H1 (cell line): ENCODE data around the gene CPNE5. TPM values are rescaled to one million over a fixed set of nuclear protein-coding genes. Genes with fewer than 3 reads are reported as not detected.

Source experiments
- CTCF ChIA-PET: fragments of 300-600 bp; sonication (Branson Sonifier 250); formaldehyde crosslinking; loops from one replicate; lab custom pipeline; 2021; ENCODE audit not compliant: partially characterized antibody; lab: Charles Lee
- POLR2A ChIA-PET: fragments of 300-600 bp; sonication (Branson Sonifier 250); formaldehyde crosslinking; loops from one replicate; lab custom pipeline; 2021; ENCODE audit warnings: inconsistent platforms; ENCODE audit not compliant: partially characterized antibody; lab: Charles Lee
- DNase-seq, 2 experiments: peaks; one replicate each; pipeline versions ENCODE4 v3.0.0 to v3.0.0-alpha.2; 2010 to 2022; ENCODE audit warnings: low spot score in 2 of 2, low read depth in 1 of 2, mixed read lengths in 1 of 2
- FAIRE-seq: peaks from 2 replicates; lab custom pipeline; 2011; peaks lifted over from hg19 to GRCh38; lab: Jason Lieb, UNC
- H2AFZ ChIP-seq: 2 replicates; pipeline ENCODE4 v1.8.1; 2012; ENCODE audit warnings: low read length, inconsistent platforms
- H2AK5ac ChIP-seq: 2 replicates; pipeline ENCODE4 v1.6.1; 2013; ENCODE audit warnings: low read depth, low read length
- H2BK120ac ChIP-seq: replicated peaks from 2 replicates; pipeline ENCODE3; 2013; ENCODE audit warnings: low read depth, low read length, inconsistent platforms
- H2BK12ac ChIP-seq: 2 replicates; pipeline ENCODE4 v1.6.1; 2013; ENCODE audit warnings: low read depth, low read length
- H2BK15ac ChIP-seq: 2 replicates; pipeline ENCODE4 v1.6.1; 2013; ENCODE audit warnings: low read length
- H2BK20ac ChIP-seq: 2 replicates; pipeline ENCODE4 v1.6.1; 2013; ENCODE audit warnings: low read length
- H2BK5ac ChIP-seq: 2 replicates; pipeline ENCODE4 v1.6.1; 2013; ENCODE audit warnings: low read depth, low read length
- H3K14ac ChIP-seq: 2 replicates; pipeline ENCODE4 v1.6.1; 2013; ENCODE audit warnings: inconsistent platforms; ENCODE audit not compliant: insufficient read length
- H3K18ac ChIP-seq: 2 replicates; pipeline ENCODE4 v1.6.1; 2013; ENCODE audit warnings: low read length; ENCODE audit errors: extremely low read depth
- H3K23ac ChIP-seq: 2 replicates; pipeline ENCODE4 v1.6.1; 2013; ENCODE audit warnings: inconsistent platforms; ENCODE audit not compliant: insufficient read length
- H3K23me2 ChIP-seq: 2 replicates; pipeline ENCODE4 v1.6.1; 2013; ENCODE audit warnings: low read depth, low read length
- H3K27ac ChIP-seq: 2 replicates; pipeline ENCODE4 v1.6.1; 2011; ENCODE audit warnings: low read depth, low read length, inconsistent platforms
- H3K27me3 ChIP-seq, 4 experiments: replicated peaks in 1 of 4; 1 replicate in 1 of 4; 2 replicates in 3 of 4; pipeline versions ENCODE4 v1.6.1 to v1.8.1; 2011 to 2013; ENCODE audit warnings: low read length in 3 of 4, mild to moderate bottlenecking in 3 of 4, inconsistent platforms in 2 of 4, mixed read lengths in 2 of 4, moderate library complexity in 1 of 4; ENCODE audit not compliant: control insufficient read depth in 3 of 4, insufficient read depth in 3 of 4; ENCODE audit errors: extremely low read depth in 1 of 4
- H3K36me3 ChIP-seq, 4 experiments: 2 replicates each; pipeline versions ENCODE4 v1.6.1 to v1.8.1; 2011 to 2013; ENCODE audit warnings: mild to moderate bottlenecking in 4 of 4, low read length in 3 of 4, moderate library complexity in 2 of 4, control low read depth in 1 of 4, inconsistent platforms in 1 of 4; ENCODE audit not compliant: insufficient read depth in 4 of 4, control insufficient read depth in 2 of 4
- H3K4ac ChIP-seq: replicated peaks from 2 replicates; pipeline ENCODE3; 2013; ENCODE audit warnings: low read length, low read depth, mixed read lengths, inconsistent platforms; ENCODE audit not compliant: insufficient read length
- H3K4me1 ChIP-seq, 4 experiments: replicated peaks in 1 of 4; 1 replicate in 1 of 4; 2 replicates in 3 of 4; pipeline versions ENCODE4 v1.6.1 to v1.8.1; 2011 to 2013; ENCODE audit warnings: low read length in 3 of 4, inconsistent platforms in 2 of 4, mixed read lengths in 1 of 4; ENCODE audit not compliant: insufficient read depth in 4 of 4, control insufficient read depth in 3 of 4
- H3K4me2 ChIP-seq, 2 experiments: 2 replicates each; pipeline versions ENCODE4 v1.6.1 to v1.8.1; 2011 to 2013; ENCODE audit warnings: low read depth in 2 of 2, low read length in 2 of 2, control low read depth in 1 of 2, inconsistent platforms in 1 of 2, mild to moderate bottlenecking in 1 of 2; ENCODE audit not compliant: insufficient read depth in 1 of 2
- H3K4me3 ChIP-seq, 4 experiments: fragments of 200-600, 300-600 bp in 1 of 4; sonication (generic), shearing (Covaris generic), sonication (Bioruptor Twin) in 1 of 4; 2 replicates each; pipeline versions ENCODE4 v1.5.1 to v1.8.1; 2011 to 2016; ENCODE audit warnings: low read length in 4 of 4, low read depth in 3 of 4, control low read depth in 2 of 4, inconsistent platforms in 2 of 4, mild to moderate bottlenecking in 2 of 4, mixed read lengths in 1 of 4, moderate library complexity in 1 of 4; ENCODE audit not compliant: insufficient read depth in 2 of 4; ENCODE audit errors: extremely low read depth in 1 of 4
- H3K56ac ChIP-seq: replicated peaks from 2 replicates; pipeline ENCODE3; 2013; ENCODE audit warnings: low read depth, mild to moderate bottlenecking, mixed read lengths, low read length, inconsistent platforms; ENCODE audit not compliant: insufficient read length
- H3K79me1 ChIP-seq: 2 replicates; pipeline ENCODE4 v1.6.1; 2013; ENCODE audit warnings: low read depth, low read length, control low read depth
- H3K79me2 ChIP-seq, 2 experiments: 2 replicates each; pipeline versions ENCODE4 v1.6.1 to v1.8.1; 2012 to 2013; ENCODE audit warnings: low read length in 2 of 2, mild to moderate bottlenecking in 2 of 2, inconsistent platforms in 1 of 2; ENCODE audit not compliant: insufficient read depth in 2 of 2, control insufficient read depth in 1 of 2
- H3K9ac ChIP-seq, 4 experiments: replicated peaks in 1 of 4; 1 replicate in 1 of 4; 2 replicates in 3 of 4; pipeline versions ENCODE4 v1.6.1 to v1.8.1; 2011 to 2013; ENCODE audit warnings: low read depth in 3 of 4, low read length in 3 of 4, control low read depth in 2 of 4, mild to moderate bottlenecking in 2 of 4, moderate library complexity in 2 of 4, inconsistent platforms in 1 of 4; ENCODE audit errors: extremely low read depth in 1 of 4
- H3K9me3 ChIP-seq, 2 experiments: 2 replicates each; pipeline versions ENCODE4 v1.6.1 to v1.8.1; 2012 to 2013; ENCODE audit warnings: mild to moderate bottlenecking in 2 of 2, moderate library complexity in 2 of 2, control low read depth in 1 of 2, inconsistent platforms in 1 of 2, low read depth in 1 of 2, low read length in 1 of 2, mixed read lengths in 1 of 2; ENCODE audit not compliant: insufficient read depth in 2 of 2
- H4K20me1 ChIP-seq, 2 experiments: replicated peaks in 1 of 2; 2 replicates each; pipeline versions ENCODE3 to v1.8.1; 2011 to 2013; ENCODE audit warnings: inconsistent platforms in 2 of 2, low read length in 2 of 2, mild to moderate bottlenecking in 1 of 2; ENCODE audit not compliant: insufficient read depth in 2 of 2, control insufficient read depth in 1 of 2
- H4K5ac ChIP-seq: 2 replicates; pipeline ENCODE4 v1.6.1; 2013; ENCODE audit warnings: low read length, low read depth, mixed read lengths, inconsistent platforms; ENCODE audit not compliant: insufficient read length
- H4K8ac ChIP-seq: 2 replicates; pipeline ENCODE4 v1.8.0; 2013; ENCODE audit warnings: mild to moderate bottlenecking, moderate library complexity, low read length, inconsistent platforms; ENCODE audit not compliant: insufficient read depth; ENCODE audit errors: extremely low read depth
- H4K91ac ChIP-seq: replicated peaks from 2 replicates; pipeline ENCODE3; 2013; ENCODE audit warnings: low read length, mixed read lengths, inconsistent platforms; ENCODE audit not compliant: insufficient read length
- ASH2L ChIP-seq: fragments of 200-600, 300-600 bp; sonication (generic); IDR thresholded peaks from one replicate; pipeline ENCODE4 v1.7.1; 2017; ENCODE audit warnings: low read length
- BRCA1 ChIP-seq: IDR thresholded peaks from 2 replicates; pipeline ENCODE4 v1.6.1; 2012; ENCODE audit warnings: low read depth, low read length, improper control_type of control experiment
- CREB1 ChIP-seq: IDR thresholded peaks from 2 replicates; pipeline ENCODE4 v1.6.1; 2012; ENCODE audit warnings: inconsistent platforms
- HDAC2 ChIP-seq, 2 experiments: fragments of 300-600 bp in 1 of 2; sonication (generic) in 1 of 2; IDR thresholded peaks; 2 replicates each; pipeline ENCODE4 v1.6.1; 2011 to 2012; ENCODE audit warnings: low read depth in 2 of 2, low read length in 2 of 2, mild to moderate bottlenecking in 2 of 2, moderate library complexity in 2 of 2, borderline replicate concordance in 1 of 2, inconsistent platforms in 1 of 2
- MAX ChIP-seq: IDR thresholded peaks from 2 replicates; pipeline ENCODE4 v1.6.1; 2012; ENCODE audit warnings: inconsistent platforms
- NANOG ChIP-seq: IDR thresholded peaks from 2 replicates; pipeline ENCODE4 v1.6.1; 2011; ENCODE audit warnings: low read length, low read depth, mild to moderate bottlenecking, inconsistent platforms; ENCODE audit not compliant: insufficient read depth, poor library complexity, severe bottlenecking
- POLR2AphosphoS5 ChIP-seq: IDR thresholded peaks from 2 replicates; pipeline ENCODE4 v1.6.1; 2011; ENCODE audit warnings: low read depth, low read length
- RNF2 ChIP-seq: fragments of 200-900, 300-1000 bp; sonication (generic); IDR thresholded peaks from 2 replicates; pipeline ENCODE4 v1.7.1; 2016; ENCODE audit warnings: borderline replicate concordance, low read depth, mild to moderate bottlenecking, antibody characterized with exemption, low read length; ENCODE audit not compliant: poor library complexity, severe bottlenecking; ENCODE audit errors: missing control alignments
- RXRA ChIP-seq: IDR thresholded peaks from 2 replicates; pipeline ENCODE4 v1.6.1; 2011; ENCODE audit warnings: low read depth, mild to moderate bottlenecking, low read length, moderate library complexity; ENCODE audit not compliant: insufficient read depth
- TAF7 ChIP-seq: optimal IDR thresholded peaks from 2 replicates; pipeline ENCODE3; 2011; ENCODE audit warnings: low read depth, mild to moderate bottlenecking, inconsistent platforms, low read length, moderate library complexity, borderline replicate concordance
- TBP ChIP-seq: IDR thresholded peaks from 2 replicates; pipeline ENCODE4 v1.6.1; 2011; ENCODE audit warnings: low read depth, low read length, improper control_type of control experiment
- TCF12 ChIP-seq: IDR thresholded peaks from 2 replicates; pipeline ENCODE4 v1.6.1; 2011; ENCODE audit warnings: low read depth, mild to moderate bottlenecking, low read length
- USF2 ChIP-seq: IDR thresholded peaks from 2 replicates; pipeline ENCODE4 v1.6.1; 2011; ENCODE audit warnings: low read length, improper control_type of control experiment
- WGBS, 2 experiments: shearing (Covaris generic) in 1 of 2; methylation state at CpG; one replicate each; pipeline versions ENCODE4 v1.1.6 to v1.1.7; 2013 to 2015; ENCODE audit warnings: low lambda C conversion rate in 2 of 2, mixed read lengths in 2 of 2, inconsistent platforms in 1 of 2, low coverage in 1 of 2, missing lambda C conversion rate in 1 of 2; ENCODE audit not compliant: insufficient replicate concordance in 2 of 2, insufficient coverage in 1 of 2, insufficient read length in 1 of 2; ENCODE audit errors: extremely low coverage in 1 of 2, missing lambda C conversion rate in 1 of 2; 5-methylcytosine and 5-hydroxymethylcytosine counted together
- polyA plus RNA-seq, 7 experiments: library from polyadenylated mRNA; depleted of rRNA in 3 of 7; stranded (reverse) in 5 of 7; unstranded in 2 of 7; fragments of >200 nt in 5 of 7; fragments of 200-250 nt in 2 of 7; gene quantifications; 1 replicate in 5 of 7; 2 replicates in 1 of 7; 4 replicates in 1 of 7; pipeline versions ENCODE4 v1.2.1 to v1.2.3, GENCODE V29; 2011 to 2013; ENCODE audit warnings: missing spikeins in 2 of 7, mixed read lengths in 2 of 7
- total RNA-seq: library from RNA; stranded (reverse); fragmentation: NEBNext Ultra II Directional; extraction: Animal tissue kit (Norgen Biotek cat#: 25700); gene quantifications from 2 replicates; pipeline ENCODE4 v1.2.1, GENCODE V29; 2021

Gene CPNE5
- total and polyA plus RNA-seq, 2 of the 8 experiments (the other 6 are each of a cell fraction or from before 2014, with no cell fraction given), result 0.88 to 1.8 TPM

GRCh38 chr6:36757206-36757605 is 82.0 kb downstream of the CPNE5 start:
- H2BK12ac ChIP-seq, result no peak overlapping the region
- no peak overlapping the region for H3K18ac ChIP-seq
- 88% methylated on average over 4 of the region's 4 CpGs; no CpG with 5 or more reads in 1 of the 2 experiments for WGBS, 2 experiments
- H3K4me3 ChIP-seq, result no peak overlapping the region
- H3K23ac ChIP-seq, result no peak overlapping the region
- H2AFZ ChIP-seq, result no peak overlapping the region
- H3K79me2 ChIP-seq, result no peaks in the 10 kb centered on the region
- no peak overlapping the region for H2BK5ac ChIP-seq
- no peak overlapping the region for H2AK5ac ChIP-seq
- H3K79me1 ChIP-seq, result no peaks in the 10 kb centered on the region
- no peaks in the 10 kb centered on the region for H3K36me3 ChIP-seq
- H3K4me1 ChIP-seq, result peaks cover 0 to 6% (median 3%) of the 10 kb centered on the region in 4 experiments; a peak in 4 of 7 replicates
- peaks cover 0 to 2% of the 10 kb centered on the region in 2 experiments for H4K20me1 ChIP-seq
- no peak for DNase-seq
- H3K9ac ChIP-seq, result no peak overlapping the region
- H3K27ac ChIP-seq, result no peak overlapping the region
- no peak overlapping the region for H3K4me2 ChIP-seq
- FAIRE-seq, result no peak
- ChIA-PET CTCF (interaction anchor here (0.7 to 3.9 kb wide), 4 partner anchors 8 to 126 kb away, joined by 3 to 20 read pairs (median 4); no protein-coding TSS in a partner anchor), POLR2A (no interaction called here)
- H3K14ac ChIP-seq, result no peak overlapping the region
- H3K23me2 ChIP-seq, result no peaks in the 10 kb centered on the region
- H3K9me3 ChIP-seq, result no peaks in the 10 kb centered on the region
- H4K5ac ChIP-seq, result no peak overlapping the region
- no peak overlapping the region for H2BK20ac ChIP-seq
- no peak overlapping the region for H2BK120ac ChIP-seq
- no peak overlapping the region for H2BK15ac ChIP-seq
- H3K27me3 ChIP-seq, result no peaks in the 10 kb centered on the region; a peak in 1 of 7 replicates
- no peak overlapping the region for H3K56ac ChIP-seq
- H4K8ac ChIP-seq, result no peak overlapping the region
- no peak overlapping the region for H3K4ac ChIP-seq
- H4K91ac ChIP-seq, result no peak overlapping the region
- TF ChIP-seq TAF7 (no peak), RXRA (no peak), HDAC2 (IDR thresholded peaks at IDR 0.05; ENCODE audit: borderline replicate concordance in 1 of 2, low read depth in 2 of 2, low read length in 2 of 2) (no peak), RNF2 (no peak), CREB1 (no peak), USF2 (no peak), MAX (no peak), TCF12 (no peak), BRCA1 (no peak), NANOG (no peak), TBP (no peak), POLR2AphosphoS5 (no peak), ASH2L (no peak)
